ENCODE data around the gene TRABD2B.

The TRABD2B gene

GRCh38 chr1:48000883-48001282 is 3.7 kb upstream of the TRABD2B start:
- no peak for TF ChIP-seq EZH2phosphoT487 (IDR thresholded peaks at IDR 0.05; ENCODE audit: borderline replicate concordance, low read length)
- TF ChIP-seq, protein P1, sequence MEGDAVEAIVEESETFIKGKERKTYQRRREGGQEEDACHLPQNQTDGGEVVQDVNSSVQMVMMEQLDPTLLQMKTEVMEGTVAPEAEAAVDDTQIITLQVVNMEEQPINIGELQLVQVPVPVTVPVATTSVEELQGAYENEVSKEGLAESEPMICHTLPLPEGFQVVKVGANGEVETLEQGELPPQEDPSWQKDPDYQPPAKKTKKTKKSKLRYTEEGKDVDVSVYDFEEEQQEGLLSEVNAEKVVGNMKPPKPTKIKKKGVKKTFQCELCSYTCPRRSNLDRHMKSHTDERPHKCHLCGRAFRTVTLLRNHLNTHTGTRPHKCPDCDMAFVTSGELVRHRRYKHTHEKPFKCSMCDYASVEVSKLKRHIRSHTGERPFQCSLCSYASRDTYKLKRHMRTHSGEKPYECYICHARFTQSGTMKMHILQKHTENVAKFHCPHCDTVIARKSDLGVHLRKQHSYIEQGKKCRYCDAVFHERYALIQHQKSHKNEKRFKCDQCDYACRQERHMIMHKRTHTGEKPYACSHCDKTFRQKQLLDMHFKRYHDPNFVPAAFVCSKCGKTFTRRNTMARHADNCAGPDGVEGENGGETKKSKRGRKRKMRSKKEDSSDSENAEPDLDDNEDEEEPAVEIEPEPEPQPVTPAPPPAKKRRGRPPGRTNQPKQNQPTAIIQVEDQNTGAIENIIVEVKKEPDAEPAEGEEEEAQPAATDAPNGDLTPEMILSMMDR (IDR thresholded peaks at IDR 0.05; ENCODE audit: low read depth, low read length, poor library complexity, severe bottlenecking), result no peak
- no peaks in the 10 kb centered on the region for H3F3A ChIP-seq (ENCODE audit: control insufficient read depth, insufficient read depth)
- no peak overlapping the region for H3K4me3 ChIP-seq (ENCODE audit: low read length)
- no peaks in the 10 kb centered on the region for H3K79me2 ChIP-seq (ENCODE audit: control insufficient read depth, low read length)
- H3K4me2 ChIP-seq (ENCODE audit: low read length), result no peak overlapping the region
- H3K36me3 ChIP-seq (ENCODE audit: control insufficient read depth, low read length), result no peaks in the 10 kb centered on the region
- H3K9me3 ChIP-seq (ENCODE audit: control insufficient read depth, insufficient read depth, low read length), result no peaks in the 10 kb centered on the region
- H4K20me1 ChIP-seq (ENCODE audit: control insufficient read depth, insufficient read depth, low read depth, low read length), result no peaks in the 10 kb centered on the region
- H3K9me2 ChIP-seq (replicated peaks; ENCODE audit: control insufficient read depth, low read length), result no peaks in the 10 kb centered on the region
- H3K4me1 ChIP-seq (ENCODE audit: control insufficient read depth, low read length), result no peaks in the 10 kb centered on the region
- no peaks in the 10 kb centered on the region; the same call in 1 of the 2 replicates for H3K27me3 ChIP-seq (ENCODE audit: control insufficient read depth, low read length)
- no peak overlapping the region for H3K27ac ChIP-seq (ENCODE audit: low read depth, low read length)

- no peaks in the 10 kb centered on the region for H4K20me1 ChIP-seq (ENCODE audit: control insufficient read depth, insufficient read depth, low read depth, low read length)
- TF ChIP-seq, protein P1 (IDR thresholded peaks at IDR 0.05; ENCODE audit: low read depth, low read length, poor library complexity, severe bottlenecking), result no peak
- no peak for TF ChIP-seq EZH2phosphoT487 (IDR thresholded peaks at IDR 0.05; ENCODE audit: borderline replicate concordance, low read length)
- H3K27me3 ChIP-seq (ENCODE audit: control insufficient read depth, low read length), result no peaks in the 10 kb centered on the region; the same call in 1 of the 2 replicates
- no peaks in the 10 kb centered on the region for H3K79me2 ChIP-seq (ENCODE audit: control insufficient read depth, low read length)
- no peaks in the 10 kb centered on the region for H3K36me3 ChIP-seq (ENCODE audit: control insufficient read depth, low read length)
- H3K4me1 ChIP-seq (ENCODE audit: control insufficient read depth, low read length), result no peaks in the 10 kb centered on the region
- no peak overlapping the region for H3K4me2 ChIP-seq (ENCODE audit: low read length)
- no peaks in the 10 kb centered on the region for H3K9me2 ChIP-seq (replicated peaks; ENCODE audit: control insufficient read depth, low read length)
- H3K4me3 ChIP-seq (ENCODE audit: low read length), result no peak overlapping the region
- H3F3A ChIP-seq (ENCODE audit: control insufficient read depth, insufficient read depth), result no peaks in the 10 kb centered on the region
- H3K27ac ChIP-seq (ENCODE audit: low read depth, low read length), result no peak overlapping the region
- no peaks in the 10 kb centered on the region for H3K9me3 ChIP-seq (ENCODE audit: control insufficient read depth, insufficient read depth, low read length)
Measured at GRCh38 chr1:47999097-47999496, 1.9 kb upstream of the TRABD2B start.

DNA sequence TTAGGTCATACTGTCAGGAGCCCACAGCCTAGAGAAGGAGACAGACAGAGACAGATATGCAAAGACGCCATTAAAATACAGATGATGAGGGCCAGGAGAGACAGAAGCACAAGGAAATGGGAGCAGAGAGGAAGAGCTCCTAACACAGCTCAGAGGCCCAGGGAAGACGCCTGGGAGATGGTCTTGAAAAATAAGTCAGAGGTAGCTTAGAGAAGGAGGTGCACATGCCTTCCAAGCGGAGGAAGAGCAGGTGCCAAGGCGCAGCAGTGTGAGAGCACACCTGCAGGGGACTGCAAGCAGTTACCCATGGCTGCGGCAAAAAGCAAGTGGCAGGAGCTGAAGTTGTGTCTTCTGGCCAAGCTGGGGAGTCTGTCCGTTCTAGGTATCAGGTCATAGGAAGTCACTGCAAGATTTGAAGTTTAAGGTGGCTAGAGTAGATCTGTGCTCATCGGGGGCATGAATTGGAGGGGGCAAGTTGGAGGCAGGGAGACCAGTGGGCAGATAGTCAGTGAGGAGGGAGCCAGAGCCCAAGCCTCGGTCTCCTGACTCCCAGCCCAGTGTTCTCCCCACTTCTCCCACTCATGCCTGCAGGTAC is 1.3 kb upstream of the TRABD2B start:
- H4K20me1 ChIP-seq (ENCODE audit: control insufficient read depth, insufficient read depth, low read depth, low read length), result no peaks in the 10 kb centered on the region
- H3K79me2 ChIP-seq (ENCODE audit: control insufficient read depth, low read length), result no peaks in the 10 kb centered on the region
- H3F3A ChIP-seq (ENCODE audit: control insufficient read depth, insufficient read depth), result no peaks in the 10 kb centered on the region
- no peak overlapping the region for H3K4me3 ChIP-seq (ENCODE audit: low read length)
- no peaks in the 10 kb centered on the region for H3K9me3 ChIP-seq (ENCODE audit: control insufficient read depth, insufficient read depth, low read length)
- no peaks in the 10 kb centered on the region for H3K36me3 ChIP-seq (ENCODE audit: control insufficient read depth, low read length)
- no peak overlapping the region for H3K27ac ChIP-seq (ENCODE audit: low read depth, low read length)
- no peaks in the 10 kb centered on the region; the same call in 1 of the 2 replicates for H3K27me3 ChIP-seq (ENCODE audit: control insufficient read depth, low read length)
- TF ChIP-seq EZH2phosphoT487 (IDR thresholded peaks at IDR 0.05; ENCODE audit: borderline replicate concordance, low read length), result no peak
- TF ChIP-seq, protein P1 (IDR thresholded peaks at IDR 0.05; ENCODE audit: low read depth, low read length, poor library complexity, severe bottlenecking), result no peak
- no peaks in the 10 kb centered on the region for H3K4me1 ChIP-seq (ENCODE audit: control insufficient read depth, low read length)
- no peak overlapping the region for H3K4me2 ChIP-seq (ENCODE audit: low read length)
- H3K9me2 ChIP-seq (replicated peaks; ENCODE audit: control insufficient read depth, low read length), result no peaks in the 10 kb centered on the region
